WTC11 (cell line): Measurements from ENCODE around the gene B3GAT1. TPM values are rescaled to one million over a fixed set of nuclear protein-coding genes. Genes with fewer than 3 reads are reported as not detected.

Source experiments
- ATAC-seq: fragments of 200-7000 bp; cut with Tn5 transposase; 2 replicates; pipeline ENCODE4 v1.10.0; 2021; ENCODE audit warnings: mild to moderate bottlenecking, moderate library complexity
- CTCF ChIA-PET: fragments of 300-600 bp; sonication (Branson Sonifier 250); formaldehyde crosslinking; loops from one replicate; lab custom pipeline; 2021; ENCODE audit warnings: antibody characterized with exemption; lab: Charles Lee
- POLR2A ChIA-PET: fragments of 350-600 bp; sonication (Branson Sonifier 250); formaldehyde crosslinking; loops from one replicate; lab custom pipeline; 2021; ENCODE audit warnings: antibody characterized with exemption; lab: Charles Lee
- DNase-seq: peaks from one replicate; pipeline ENCODE4 v3.0.0; 2021; ENCODE audit warnings: low spot score
- H3K27ac Mint-ChIP-seq: 2 replicates; pipeline ENCODE4 v1.8.0; 2021; ENCODE audit warnings: mixed read lengths
- H3K27me3 Mint-ChIP-seq: 2 replicates; pipeline ENCODE4 v1.8.0; 2021; ENCODE audit warnings: low read depth, mild to moderate bottlenecking, moderate library complexity, mixed read lengths
- H3K36me3 Mint-ChIP-seq: 2 replicates; pipeline ENCODE4 v1.8.0; 2021; ENCODE audit warnings: mixed read lengths
- H3K4me1 Mint-ChIP-seq: 2 replicates; pipeline ENCODE4 v1.8.0; 2022; ENCODE audit warnings: mixed read lengths
- H3K4me3 Mint-ChIP-seq: 2 replicates; pipeline ENCODE4 v1.8.0; 2021; ENCODE audit warnings: mild to moderate bottlenecking, moderate library complexity, mixed read lengths
- H3K9me3 Mint-ChIP-seq: 2 replicates; pipeline ENCODE4 v1.8.0; 2021; ENCODE audit warnings: mixed read lengths
- ATF1 ChIP-seq: sonication (generic); formaldehyde crosslinking; IDR thresholded peaks from 2 replicates; pipeline ENCODE4 v1.8.1; 2023; ENCODE audit warnings: mild to moderate bottlenecking, moderate library complexity, missing genetic modification reagents
- CREM ChIP-seq: sonication (generic); formaldehyde crosslinking; IDR thresholded peaks from 2 replicates; pipeline ENCODE4 v1.8.1; 2022; ENCODE audit warnings: mild to moderate bottlenecking, missing genetic modification reagents, moderate library complexity
- FOXJ3 ChIP-seq: sonication (generic); formaldehyde crosslinking; IDR thresholded peaks from 2 replicates; pipeline ENCODE4 v1.9.0; 2021; ENCODE audit warnings: missing genetic modification reagents, mild to moderate bottlenecking, borderline replicate concordance
- FOXK1 ChIP-seq: sonication (generic); formaldehyde crosslinking; IDR thresholded peaks from 2 replicates; pipeline ENCODE4 v1.8.0; 2022; ENCODE audit warnings: mild to moderate bottlenecking, moderate library complexity, missing genetic modification reagents
- GABPB1 ChIP-seq: sonication (generic); formaldehyde crosslinking; IDR thresholded peaks from 2 replicates; pipeline ENCODE4 v1.8.1; 2023; ENCODE audit warnings: mild to moderate bottlenecking, missing genetic modification reagents
- HMGXB4 ChIP-seq: sonication (generic); formaldehyde crosslinking; IDR thresholded peaks from 2 replicates; pipeline ENCODE4 v1.8.1; 2023; ENCODE audit warnings: mild to moderate bottlenecking, moderate library complexity, missing genetic modification reagents
- JAZF1 ChIP-seq: fragments of 250-450 bp; sonication (Bioruptor Pico); IDR thresholded peaks from 2 replicates; pipeline ENCODE4 v1.9.0; 2021; ENCODE audit warnings: moderate library complexity, mild to moderate bottlenecking, inconsistent platforms
- NFE2L1 ChIP-seq: sonication (generic); formaldehyde crosslinking; IDR thresholded peaks from 2 replicates; pipeline ENCODE4 v1.8.1; 2023; ENCODE audit warnings: missing genetic modification reagents
- NR2C2 ChIP-seq: sonication (generic); formaldehyde crosslinking; IDR thresholded peaks from 2 replicates; pipeline ENCODE4 v1.8.0; 2022; ENCODE audit warnings: mild to moderate bottlenecking, missing genetic modification reagents
- NR3C1 ChIP-seq: sonication (generic); formaldehyde crosslinking; conservative IDR thresholded peaks from 2 replicates; pipeline ENCODE4 v1.8.1; 2023; ENCODE audit warnings: low read depth, mild to moderate bottlenecking, missing genetic modification reagents
- SMAD3 ChIP-seq: sonication (generic); formaldehyde crosslinking; IDR thresholded peaks from 2 replicates; pipeline ENCODE4 v1.8.0; 2022; ENCODE audit warnings: missing genetic modification reagents, mild to moderate bottlenecking, borderline replicate concordance
- STAT6 ChIP-seq: sonication (generic); formaldehyde crosslinking; conservative IDR thresholded peaks from 2 replicates; pipeline ENCODE4 v1.8.1; 2023; ENCODE audit warnings: mild to moderate bottlenecking, low read depth, missing genetic modification reagents, moderate library complexity
- TCF7 ChIP-seq: sonication (generic); formaldehyde crosslinking; IDR thresholded peaks from 2 replicates; pipeline ENCODE4 v1.8.0; 2022; ENCODE audit warnings: mild to moderate bottlenecking, low read depth, missing genetic modification reagents, moderate library complexity
- ZNF121 ChIP-seq: sonication (generic); formaldehyde crosslinking; IDR thresholded peaks from 2 replicates; pipeline ENCODE4 v1.8.0; 2023; ENCODE audit warnings: missing genetic modification reagents
- ZNF281 ChIP-seq: sonication (generic); formaldehyde crosslinking; IDR thresholded peaks from 2 replicates; pipeline ENCODE4 v1.8.0; 2023; ENCODE audit warnings: mild to moderate bottlenecking, missing genetic modification reagents
- ZNF396 ChIP-seq: fragments of 250-450 bp; sonication (Bioruptor Pico); IDR thresholded peaks from 2 replicates; pipeline ENCODE4 v1.8.0; 2021; ENCODE audit warnings: mild to moderate bottlenecking, moderate library complexity, borderline replicate concordance
- ZNF671 ChIP-seq: fragments of 250-450 bp; sonication (Bioruptor Pico); IDR thresholded peaks from 2 replicates; pipeline ENCODE4 v1.8.0; 2021; ENCODE audit warnings: mild to moderate bottlenecking
- total RNA-seq: library from RNA; stranded (reverse); gene quantifications from 3 replicates; pipeline ENCODE4 v1.2.3, GENCODE V29; 2021
- TF ChIP-seq, protein P1 (sequence below): fragments of 250-450 bp; sonication (Bioruptor Pico); IDR thresholded peaks from 2 replicates; pipeline ENCODE4 v1.8.0; 2021; ENCODE audit warnings: mild to moderate bottlenecking
- TF ChIP-seq, protein P2 (sequence below): sonication (generic); formaldehyde crosslinking; IDR thresholded peaks from 2 replicates; pipeline ENCODE4 v1.8.1; 2023; ENCODE audit warnings: mild to moderate bottlenecking, missing genetic modification reagents, moderate library complexity
- TF ChIP-seq, protein P3 (sequence below): fragments of 250-450 bp; sonication (Bioruptor Pico); IDR thresholded peaks from 2 replicates; pipeline ENCODE4 v1.9.0; 2021; ENCODE audit warnings: mild to moderate bottlenecking
- TF ChIP-seq, protein P4 (sequence below): sonication (generic); formaldehyde crosslinking; IDR thresholded peaks from 2 replicates; pipeline ENCODE4 v1.8.1; 2022; ENCODE audit warnings: low read depth, mild to moderate bottlenecking, moderate library complexity, missing genetic modification reagents, borderline replicate concordance

B3GAT1 gene
- total RNA-seq, 1 experiment from 2014 or later, result 30.0 TPM

DNA sequence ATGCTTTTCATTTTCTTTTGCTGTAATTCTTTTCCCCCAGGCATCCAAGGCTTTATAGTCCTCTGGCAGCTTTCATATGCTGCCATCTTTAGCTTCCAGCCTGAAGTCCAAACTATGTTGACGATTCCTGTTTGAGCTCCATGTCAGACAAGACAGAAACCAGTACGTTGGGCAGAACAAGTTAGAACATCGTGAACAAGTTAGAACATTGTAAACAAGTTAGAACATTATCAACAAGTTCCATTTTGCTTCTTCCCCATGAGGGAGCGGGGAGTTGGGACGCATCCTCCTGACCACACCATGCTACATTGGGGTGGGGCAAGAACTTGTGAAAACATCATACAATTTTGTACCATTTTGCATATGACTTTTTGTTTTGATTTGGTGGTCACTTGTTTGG lies 56.4 kb downstream of the B3GAT1 start (continued):
- TF ChIP-seq, protein P1, sequence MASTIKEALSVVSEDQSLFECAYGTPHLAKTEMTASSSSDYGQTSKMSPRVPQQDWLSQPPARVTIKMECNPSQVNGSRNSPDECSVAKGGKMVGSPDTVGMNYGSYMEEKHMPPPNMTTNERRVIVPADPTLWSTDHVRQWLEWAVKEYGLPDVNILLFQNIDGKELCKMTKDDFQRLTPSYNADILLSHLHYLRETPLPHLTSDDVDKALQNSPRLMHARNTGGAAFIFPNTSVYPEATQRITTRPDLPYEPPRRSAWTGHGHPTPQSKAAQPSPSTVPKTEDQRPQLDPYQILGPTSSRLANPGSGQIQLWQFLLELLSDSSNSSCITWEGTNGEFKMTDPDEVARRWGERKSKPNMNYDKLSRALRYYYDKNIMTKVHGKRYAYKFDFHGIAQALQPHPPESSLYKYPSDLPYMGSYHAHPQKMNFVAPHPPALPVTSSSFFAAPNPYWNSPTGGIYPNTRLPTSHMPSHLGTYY (CRISPR knock-in tag), result no peak

- Mint-ChIP-seq H3K27ac (no peak overlapping the region), H3K9me3 (peaks cover 16% of the 10 kb centered on the region), H3K36me3 (no peaks in the 10 kb centered on the region; the same call in 1 of the 2 replicates), H3K27me3 (peaks cover 14% of the 10 kb centered on the region), H3K4me1 (peaks cover 11% of the 10 kb centered on the region), H3K4me3 (no peak overlapping the region)
- DNase-seq (no peak), ATAC-seq (no peak)
- TF ChIP-seq, protein P2, sequence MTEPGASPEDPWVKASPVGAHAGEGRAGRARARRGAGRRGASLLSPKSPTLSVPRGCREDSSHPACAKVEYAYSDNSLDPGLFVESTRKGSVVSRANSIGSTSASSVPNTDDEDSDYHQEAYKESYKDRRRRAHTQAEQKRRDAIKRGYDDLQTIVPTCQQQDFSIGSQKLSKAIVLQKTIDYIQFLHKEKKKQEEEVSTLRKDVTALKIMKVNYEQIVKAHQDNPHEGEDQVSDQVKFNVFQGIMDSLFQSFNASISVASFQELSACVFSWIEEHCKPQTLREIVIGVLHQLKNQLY, result no peak
- CTCF ChIA-PET, result no interaction called here
- POLR2A ChIA-PET, result interaction anchor here (0.5 kb wide), 1 partner anchor 124 kb away, joined by 3 read pairs; no protein-coding TSS in a partner anchor
Observed at GRCh38 chr11:134355136-134355535, 56.9 kb downstream of the B3GAT1 start.

DNA sequence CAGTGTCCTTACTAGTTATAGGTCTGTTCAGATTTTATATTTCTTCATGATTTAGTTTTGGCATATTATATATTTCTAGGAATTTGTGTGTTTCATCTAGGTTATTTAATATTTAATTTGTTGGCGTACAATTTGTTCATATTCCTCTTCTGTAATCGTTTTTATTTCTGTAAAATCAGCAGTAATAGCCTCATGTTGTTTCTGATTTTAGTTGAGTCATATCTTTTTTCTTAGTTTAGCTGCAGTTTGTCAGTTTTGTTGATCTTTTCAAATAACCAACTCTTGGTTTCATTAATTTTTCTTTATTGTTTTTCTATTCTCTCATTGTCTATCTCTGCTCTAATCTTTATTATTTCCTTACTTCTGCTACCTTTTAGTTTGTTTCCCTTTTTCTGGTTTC lies 59.9 kb downstream of the B3GAT1 start:
- H3K36me3 Mint-ChIP-seq, result no peaks in the 10 kb centered on the region; the same call in 1 of the 2 replicates
- DNase-seq (no peak), ATAC-seq (no peak)
- peaks cover 6% of the 10 kb centered on the region; the same call in 1 of the 2 replicates for H3K27me3 Mint-ChIP-seq
- ChIA-PET POLR2A (no interaction called here), CTCF (no interaction called here)
- no peak overlapping the region for H3K27ac Mint-ChIP-seq
- peaks cover 23% of the 10 kb centered on the region for H3K4me1 Mint-ChIP-seq
- no peak overlapping the region for H3K4me3 Mint-ChIP-seq
- no peak for TF ChIP-seq JAZF1 (CRISPR knock-in tag)
- no peak for TF ChIP-seq FOXK1 (CRISPR knock-in tag)
- TF ChIP-seq NR3C1 (CRISPR knock-in tag), result no peak
- no peak for TF ChIP-seq ZNF671
- TF ChIP-seq NR2C2 (CRISPR knock-in tag), result no peak
- TF ChIP-seq CREM (CRISPR knock-in tag), result no peak
- TF ChIP-seq NFE2L1 (CRISPR knock-in tag), result no peak
- TF ChIP-seq ZNF281 (CRISPR knock-in tag), result no peak
- TF ChIP-seq, protein P3, sequence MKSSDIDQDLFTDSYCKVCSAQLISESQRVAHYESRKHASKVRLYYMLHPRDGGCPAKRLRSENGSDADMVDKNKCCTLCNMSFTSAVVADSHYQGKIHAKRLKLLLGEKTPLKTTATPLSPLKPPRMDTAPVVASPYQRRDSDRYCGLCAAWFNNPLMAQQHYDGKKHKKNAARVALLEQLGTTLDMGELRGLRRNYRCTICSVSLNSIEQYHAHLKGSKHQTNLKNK, result no peak
- no peak for TF ChIP-seq ZNF396 (CRISPR knock-in tag)
- TF ChIP-seq ATF1 (CRISPR knock-in tag), result no peak
- no peak for TF ChIP-seq TCF7 (CRISPR knock-in tag)
- no peak for TF ChIP-seq SMAD3
- TF ChIP-seq, protein P4, sequence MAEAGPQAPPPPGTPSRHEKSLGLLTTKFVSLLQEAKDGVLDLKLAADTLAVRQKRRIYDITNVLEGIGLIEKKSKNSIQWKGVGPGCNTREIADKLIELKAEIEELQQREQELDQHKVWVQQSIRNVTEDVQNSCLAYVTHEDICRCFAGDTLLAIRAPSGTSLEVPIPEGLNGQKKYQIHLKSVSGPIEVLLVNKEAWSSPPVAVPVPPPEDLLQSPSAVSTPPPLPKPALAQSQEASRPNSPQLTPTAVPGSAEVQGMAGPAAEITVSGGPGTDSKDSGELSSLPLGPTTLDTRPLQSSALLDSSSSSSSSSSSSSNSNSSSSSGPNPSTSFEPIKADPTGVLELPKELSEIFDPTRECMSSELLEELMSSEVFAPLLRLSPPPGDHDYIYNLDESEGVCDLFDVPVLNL, result no peak
- no peak for TF ChIP-seq GABPB1 (CRISPR knock-in tag)
- no peak for TF ChIP-seq ZNF121 (CRISPR knock-in tag)
- no peak for TF ChIP-seq HMGXB4 (CRISPR knock-in tag)
- TF ChIP-seq STAT6 (CRISPR knock-in tag), result no peak
- TF ChIP-seq FOXJ3 (CRISPR knock-in tag), result no peak
- H3K9me3 Mint-ChIP-seq, result peaks cover 16% of the 10 kb centered on the region
